ENCODE results near the gene NELL2.

GRCh38 chr12:44551631-44552030 is 324.5 kb downstream of the NELL2 start:
- TF ChIP-seq CTCF (IDR thresholded peaks at IDR 0.05; ENCODE audit: insufficient read depth, low read depth, low read length) (no peak), EZH2 (IDR thresholded peaks at IDR 0.05; ENCODE audit: insufficient read depth, low read length) (no peak)

All from astrocyte (in vitro differentiated cells and primary cell).